PC-9 (cell line): Measurements from ENCODE around the gene GLO1.

ENCODE experiments used
- EZH2 ChIP-seq: fragments of 200-600 bp; sonication (generic); IDR thresholded peaks from 2 replicates; pipeline ENCODE4 v1.8.0; 2017; ENCODE audit warnings: antibody characterized with exemption, low read depth
- TF ChIP-seq, protein P1 (sequence below): fragments of 200-600 bp; sonication (generic); conservative IDR thresholded peaks from 2 replicates; pipeline ENCODE4 v1.6.1; 2017; ENCODE audit warnings: mixed run types, antibody characterized with exemption, mild to moderate bottlenecking, moderate library complexity

DNA sequence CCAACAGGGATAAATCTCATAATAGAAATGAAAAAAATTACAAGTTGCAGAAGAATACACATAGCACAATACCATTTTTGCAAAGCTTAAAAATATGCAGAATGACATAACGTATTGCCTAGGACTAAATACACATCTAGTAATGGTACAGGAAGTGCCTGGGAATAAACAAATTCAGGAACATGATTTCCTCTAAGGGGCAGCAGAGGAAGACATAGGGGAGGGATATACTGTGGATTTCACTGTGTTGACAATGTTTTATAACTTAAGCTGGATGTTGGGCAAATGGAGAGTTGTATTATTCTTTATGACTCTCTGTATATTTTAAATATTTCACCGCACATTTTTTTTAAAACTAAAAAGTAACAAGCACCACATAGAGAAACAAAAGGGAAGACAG, 5.6 kb upstream of the GLO1 start:
- TF ChIP-seq, protein P1, sequence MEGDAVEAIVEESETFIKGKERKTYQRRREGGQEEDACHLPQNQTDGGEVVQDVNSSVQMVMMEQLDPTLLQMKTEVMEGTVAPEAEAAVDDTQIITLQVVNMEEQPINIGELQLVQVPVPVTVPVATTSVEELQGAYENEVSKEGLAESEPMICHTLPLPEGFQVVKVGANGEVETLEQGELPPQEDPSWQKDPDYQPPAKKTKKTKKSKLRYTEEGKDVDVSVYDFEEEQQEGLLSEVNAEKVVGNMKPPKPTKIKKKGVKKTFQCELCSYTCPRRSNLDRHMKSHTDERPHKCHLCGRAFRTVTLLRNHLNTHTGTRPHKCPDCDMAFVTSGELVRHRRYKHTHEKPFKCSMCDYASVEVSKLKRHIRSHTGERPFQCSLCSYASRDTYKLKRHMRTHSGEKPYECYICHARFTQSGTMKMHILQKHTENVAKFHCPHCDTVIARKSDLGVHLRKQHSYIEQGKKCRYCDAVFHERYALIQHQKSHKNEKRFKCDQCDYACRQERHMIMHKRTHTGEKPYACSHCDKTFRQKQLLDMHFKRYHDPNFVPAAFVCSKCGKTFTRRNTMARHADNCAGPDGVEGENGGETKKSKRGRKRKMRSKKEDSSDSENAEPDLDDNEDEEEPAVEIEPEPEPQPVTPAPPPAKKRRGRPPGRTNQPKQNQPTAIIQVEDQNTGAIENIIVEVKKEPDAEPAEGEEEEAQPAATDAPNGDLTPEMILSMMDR = no peak
- no peak for TF ChIP-seq EZH2
